Measurements from ENCODE around the gene CYP4F2. TPM values are rescaled to one million over a fixed set of nuclear protein-coding genes. Genes with fewer than 3 reads are reported as not detected.
"Not testable (repeated sequence)": the region's sequence is repeated elsewhere in the genome, so short reads cannot be mapped to it uniquely, and the experiment has no call there.

The CYP4F2 gene
- polyA plus RNA-seq, 1 of the 3 experiments (the other 2 are of a cell fraction): not detected

DNA sequence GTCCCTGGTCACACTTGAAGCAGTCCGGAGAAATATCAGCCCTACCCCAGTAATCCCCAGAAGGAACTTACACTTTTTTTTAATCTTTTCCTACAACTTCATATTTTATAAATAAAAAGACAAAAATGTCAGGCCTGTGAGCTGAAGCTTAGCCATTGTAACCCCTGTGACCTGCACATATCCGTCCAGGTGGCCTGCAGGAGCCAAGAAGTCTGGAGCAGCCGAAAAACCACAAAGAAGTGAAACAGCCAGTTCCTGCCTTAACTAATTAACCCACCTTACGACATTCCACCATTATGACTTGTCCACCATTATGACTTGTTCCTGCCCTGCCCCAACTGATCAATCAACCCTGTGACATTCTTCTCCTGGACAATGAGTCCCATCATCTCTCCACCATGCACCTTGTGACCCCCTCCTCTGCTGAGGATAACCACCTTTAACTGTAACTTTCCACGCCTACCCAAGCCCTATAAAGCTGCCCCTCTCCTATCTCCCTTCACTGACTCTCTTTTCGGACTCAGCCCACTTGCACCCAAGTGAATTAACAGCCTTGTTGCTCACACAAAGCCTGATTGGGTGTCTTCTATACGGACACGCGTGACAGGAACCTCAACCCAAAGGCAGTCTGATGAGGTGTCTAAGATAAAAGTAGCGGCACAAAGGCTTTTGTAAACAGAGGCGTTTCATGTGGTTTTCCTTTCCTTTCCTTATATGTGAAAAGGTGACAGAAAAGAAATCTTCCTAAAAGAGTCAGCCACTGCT lies 62.1 kb downstream of the CYP4F2 start:
- H4K20me1 ChIP-seq (ENCODE audit: insufficient read depth); POLR2A ChIA-PET; H3F3A ChIP-seq (replicated peaks; ENCODE audit: insufficient read depth); H3K4me1 ChIP-seq (ENCODE audit: control insufficient read depth in 1 of 2, insufficient read depth in 2 of 2, low read depth in 1 of 2, low read length in 1 of 2); DNase-seq; H3K79me2 ChIP-seq (ENCODE audit: insufficient read depth); H3K9me2 ChIP-seq; CTCF ChIA-PET; H3K9me3 ChIP-seq; H3K36me3 ChIP-seq (replicated peaks in 1 of 2; ENCODE audit: control insufficient read depth in 1 of 2, insufficient read depth in 2 of 2, low read length in 1 of 2): not testable (repeated sequence)
- peak overlapping the region in 1 of 2 experiments; percentile 80; a peak in 1 of 4 replicates for H3K27ac ChIP-seq (ENCODE audit: low read depth in 2 of 2, low read length in 1 of 2)
- peak overlapping the region; percentile 70 to 77 for H3K4me3 ChIP-seq (ENCODE audit: low read depth in 2 of 2, low read length in 1 of 2)
- WGBS (ENCODE audit: low lambda C conversion rate): 56% methylated on average over 11 of the region's 11 CpGs
- H3K9ac ChIP-seq: peak overlapping the region; percentile 86
- peaks cover 38% of the 10 kb centered on the region for H3K27me3 ChIP-seq (ENCODE audit: insufficient read depth)
- peak overlapping the region; percentile 89 for H3K4me2 ChIP-seq
- H2AFZ ChIP-seq (ENCODE audit: low read depth): peak overlapping the region; percentile 94

DNA sequence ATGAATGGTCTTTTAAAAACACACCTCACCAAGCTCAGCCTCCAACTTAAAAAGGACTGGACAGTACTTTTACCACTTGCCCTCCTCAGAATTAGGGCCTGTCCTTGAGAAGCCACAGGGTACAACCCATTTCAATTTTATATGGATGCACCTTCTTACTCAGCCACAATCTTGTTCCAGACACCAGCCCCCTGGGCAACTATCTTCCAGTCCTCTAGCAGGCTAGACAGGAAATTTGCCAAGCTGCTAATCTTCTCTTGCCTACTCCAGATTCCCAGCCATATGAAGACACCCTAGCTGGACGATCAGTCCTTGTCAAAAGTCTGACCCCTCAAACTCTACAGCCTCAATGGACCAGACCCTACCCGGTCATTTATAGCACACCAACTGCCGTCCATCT lies 63.6 kb downstream of the CYP4F2 start:
- peaks cover 54% of the 10 kb centered on the region for H3K27me3 ChIP-seq (ENCODE audit: insufficient read depth)
- CTCF ChIA-PET; H3K4me3 ChIP-seq (ENCODE audit: low read depth in 2 of 2, low read length in 1 of 2); H3F3A ChIP-seq (replicated peaks; ENCODE audit: insufficient read depth); H4K20me1 ChIP-seq (ENCODE audit: insufficient read depth); H3K9me3 ChIP-seq; H3K9me2 ChIP-seq; H3K4me1 ChIP-seq (ENCODE audit: control insufficient read depth in 1 of 2, insufficient read depth in 2 of 2, low read depth in 1 of 2, low read length in 1 of 2); H3K36me3 ChIP-seq (replicated peaks in 1 of 2; ENCODE audit: control insufficient read depth in 1 of 2, insufficient read depth in 2 of 2, low read length in 1 of 2); H3K9ac ChIP-seq; H3K4me2 ChIP-seq; POLR2A ChIA-PET; H3K79me2 ChIP-seq (ENCODE audit: insufficient read depth); DNase-seq; H3K27ac ChIP-seq (ENCODE audit: low read depth in 2 of 2, low read length in 1 of 2); H2AFZ ChIP-seq (ENCODE audit: low read depth): not testable (repeated sequence)
- 0% methylated on average over 3 of the region's 3 CpGs for WGBS (ENCODE audit: low lambda C conversion rate)

DNA sequence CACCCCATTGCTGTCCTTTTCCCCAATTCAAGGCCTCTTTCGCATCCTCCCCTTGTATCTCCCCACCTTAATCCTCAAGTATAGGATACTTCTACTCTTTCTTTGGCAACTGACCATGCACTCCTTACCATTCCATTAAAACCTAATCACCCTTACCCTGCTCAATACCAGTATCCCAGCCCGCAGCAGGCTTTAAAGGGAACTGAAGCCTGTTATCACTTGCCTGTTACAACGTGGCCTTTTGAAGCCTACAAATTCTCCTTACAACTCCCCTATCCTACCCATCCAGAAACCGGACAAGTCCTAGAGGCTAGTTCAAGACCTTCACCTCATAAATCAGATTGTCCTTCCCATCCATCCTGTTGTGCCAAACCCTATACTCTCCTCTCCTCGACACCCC lies 66.2 kb downstream of the CYP4F2 start:
- POLR2A ChIA-PET: no interaction called here
- Histone ChIP-seq H2AFZ (ENCODE audit: low read depth) (no peak overlapping the region), H3K27me3 (ENCODE audit: insufficient read depth) (peaks cover 80% of the 10 kb centered on the region), H3K4me3 (ENCODE audit: low read depth in 2 of 2, low read length in 1 of 2) (no peak overlapping the region), H3K9ac (no peak overlapping the region), H3K9me2 (no peaks in the 10 kb centered on the region), H3K79me2 (ENCODE audit: insufficient read depth) (no peaks in the 10 kb centered on the region), H3K27ac (ENCODE audit: low read depth in 2 of 2, low read length in 1 of 2) (no peak overlapping the region), H3K36me3 (replicated peaks in 1 of 2; ENCODE audit: control insufficient read depth in 1 of 2, insufficient read depth in 2 of 2, low read length in 1 of 2) (no peaks in the 10 kb centered on the region), H3K4me2 (no peak overlapping the region), H3K9me3 (no peaks in the 10 kb centered on the region), H3K4me1 (ENCODE audit: control insufficient read depth in 1 of 2, insufficient read depth in 2 of 2, low read depth in 1 of 2, low read length in 1 of 2) (peaks cover 2 to 4% of the 10 kb centered on the region in 2 experiments; a peak in 2 of 4 replicates), H4K20me1 (ENCODE audit: insufficient read depth) (no peaks in the 10 kb centered on the region), H3F3A (replicated peaks; ENCODE audit: insufficient read depth) (no peaks in the 10 kb centered on the region)
- WGBS (ENCODE audit: low lambda C conversion rate): 7% methylated on average over 5 of the region's 5 CpGs
- CTCF ChIA-PET: no interaction called here
- no peak for TF ChIP-seq GATA2 (CRISPR knock-in tag; IDR thresholded peaks at IDR 0.05)
- no peak for TF ChIP-seq USF1 (IDR thresholded peaks at IDR 0.05; ENCODE audit: borderline replicate concordance, low read depth)
- no peak for TF ChIP-seq SIN3A (IDR thresholded peaks at IDR 0.05; ENCODE audit: borderline replicate concordance, low read depth, low read length)
- TF ChIP-seq SMC3 (IDR thresholded peaks at IDR 0.05; ENCODE audit: low read depth, low read length): no peak
- TF ChIP-seq NRF1 (IDR thresholded peaks at IDR 0.05; ENCODE audit: low read depth, low read length): no peak
- no peak for DNase-seq

Measured in SK-N-SH (cell line).